ENCODE results near the gene TSPAN18. TPM values are rescaled to one million over a fixed set of nuclear protein-coding genes. Genes with fewer than 3 reads are reported as not detected.

The TSPAN18 gene
- total RNA-seq, 4 donors from 2014 or later, result 2.1 to 9.1 (median 2.5) TPM

GRCh38 chr11:44709966-44710365 is 16.8 kb upstream of the TSPAN18 start:
- ATAC-seq (no peak), DNase-seq (no peak)
- Histone ChIP-seq H3K36me3 (no peaks in the 10 kb centered on the region), H3K4me1 (no peaks in the 10 kb centered on the region), H3K27ac (no peak overlapping the region), H3K27me3 (no peaks in the 10 kb centered on the region), H3K9me3 (no peaks in the 10 kb centered on the region), H3K4me3 (no peak overlapping the region)
- intact Hi-C loops (cut with DNase I; ENCODE audit: low total_unique reads) (no loop called here), in situ Hi-C loops (cut with MboI; ENCODE audit: low sequenced_read_pairs in 4 of 4) (no loop called here)
- TF ChIP-seq POLR2A (IDR thresholded peaks at IDR 0.05) (no peak), CTCF (IDR thresholded peaks at IDR 0.05 in 4 of 5, conservative IDR thresholded peaks at IDR 0.05 in 1 of 5) (no peak)

- H3K27me3 ChIP-seq, result no peaks in the 10 kb centered on the region
- H3K27ac ChIP-seq, result no peak overlapping the region
- H3K9me3 ChIP-seq, result no peaks in the 10 kb centered on the region
- no peaks in the 10 kb centered on the region for H3K4me1 ChIP-seq
- no peak for TF ChIP-seq POLR2A (IDR thresholded peaks at IDR 0.05)
- no peak for TF ChIP-seq CTCF (IDR thresholded peaks at IDR 0.05 in 4 of 5, conservative IDR thresholded peaks at IDR 0.05 in 1 of 5)
- no peaks in the 10 kb centered on the region for H3K36me3 ChIP-seq
- no peak for DNase-seq
- no peak for ATAC-seq
- no peak overlapping the region for H3K4me3 ChIP-seq
- intact Hi-C loops (cut with DNase I; ENCODE audit: low total_unique reads), result no loop called here
- in situ Hi-C loops (cut with MboI; ENCODE audit: low sequenced_read_pairs in 4 of 4), result no loop called here
Measured at GRCh38 chr11:44711113-44711786, 15.5 kb upstream of the TSPAN18 start.

GRCh38 chr11:44711787-44712608 is 14.8 kb upstream of the TSPAN18 start:
- Histone ChIP-seq H3K9me3 (no peaks in the 10 kb centered on the region), H3K4me1 (no peaks in the 10 kb centered on the region), H3K27me3 (no peaks in the 10 kb centered on the region), H3K4me3 (no peak overlapping the region), H3K27ac (no peak overlapping the region), H3K36me3 (no peaks in the 10 kb centered on the region)
- DNase-seq (no peak), ATAC-seq (no peak)
- in situ Hi-C loops (cut with MboI; ENCODE audit: low sequenced_read_pairs in 4 of 4) (no loop called here), intact Hi-C loops (cut with DNase I; ENCODE audit: low total_unique reads) (no loop called here)
- TF ChIP-seq POLR2A (IDR thresholded peaks at IDR 0.05) (no peak), CTCF (IDR thresholded peaks at IDR 0.05 in 4 of 5, conservative IDR thresholded peaks at IDR 0.05 in 1 of 5) (no peak)

- intact Hi-C loops (cut with DNase I; ENCODE audit: low total_unique reads) (no loop called here), in situ Hi-C loops (cut with MboI; ENCODE audit: low sequenced_read_pairs in 4 of 4) (no loop called here)
- Histone ChIP-seq H3K27me3 (no peaks in the 10 kb centered on the region), H3K27ac (no peak overlapping the region), H3K9me3 (no peaks in the 10 kb centered on the region), H3K4me1 (no peaks in the 10 kb centered on the region), H3K36me3 (no peaks in the 10 kb centered on the region), H3K4me3 (no peak overlapping the region)
- TF ChIP-seq POLR2A (IDR thresholded peaks at IDR 0.05) (no peak), CTCF (IDR thresholded peaks at IDR 0.05 in 4 of 5, conservative IDR thresholded peaks at IDR 0.05 in 1 of 5) (no peak)
- no peak for ATAC-seq
- no peak for DNase-seq
Measured at GRCh38 chr11:44713022-44713421, 13.7 kb upstream of the TSPAN18 start.

Data from gastrocnemius medialis (tissue), 4 donors.